K562 (cell line): ENCODE data around the gene USP48. TPM values are rescaled to one million over a fixed set of nuclear protein-coding genes. Genes with fewer than 3 reads are reported as not detected.

ENCODE experiments used
- CAMTA2 ChIP-seq: fragments of 250-450 bp; sonication (Bioruptor Pico); conservative IDR thresholded peaks from 2 replicates; pipeline ENCODE4 v1.5.1; 2022
- CC2D1A ChIP-seq: fragments of 450-650 bp; IDR thresholded peaks from 2 replicates; pipeline ENCODE4 v1.6.1; 2017; ENCODE audit warnings: mild to moderate bottlenecking
- CHAMP1 ChIP-seq: fragments of 450-650 bp; IDR thresholded peaks from 2 replicates; pipeline ENCODE4 v1.6.1; 2016; ENCODE audit warnings: mild to moderate bottlenecking
- GABPA ChIP-seq: fragments of 200-800 bp; sonication (Bioruptor generic); conservative IDR thresholded peaks from 2 replicates; pipeline ENCODE4 v1.6.1; 2016; ENCODE audit warnings: low read depth, missing genetic modification characterization, missing compliant biosample characterization
- HDAC2 ChIP-seq: fragments of 450-650 bp; IDR thresholded peaks from 2 replicates; pipeline ENCODE4 v1.6.1; 2016; ENCODE audit warnings: mild to moderate bottlenecking
- HOMEZ ChIP-seq: fragments of 250-450 bp; sonication (Bioruptor Pico); IDR thresholded peaks from 2 replicates; pipeline ENCODE4 v1.4.0; 2020; ENCODE audit warnings: mild to moderate bottlenecking, moderate library complexity
- KAT7 ChIP-seq: sonication (generic); formaldehyde crosslinking; IDR thresholded peaks from 2 replicates; pipeline ENCODE4 v1.8.0; 2022; ENCODE audit warnings: missing genetic modification reagents, mild to moderate bottlenecking, borderline replicate concordance
- LEF1 ChIP-seq: fragments of 450-650 bp; IDR thresholded peaks from 2 replicates; pipeline ENCODE4 v1.6.1; 2016; ENCODE audit warnings: mild to moderate bottlenecking
- MYC ChIP-seq, 2 experiments: fragments of 250-450 bp in 1 of 2; sonication (Bioruptor Pico) in 1 of 2; IDR thresholded peaks; 2 replicates each; pipeline versions ENCODE4 v1.5.1 to v1.6.1; 2012 to 2021; ENCODE audit warnings: low read depth in 2 of 2, borderline replicate concordance in 1 of 2, improper control_type of control experiment in 1 of 2, low read length in 1 of 2, mild to moderate bottlenecking in 1 of 2, moderate library complexity in 1 of 2
- NBN ChIP-seq: fragments of 450-650 bp; IDR thresholded peaks from 2 replicates; pipeline ENCODE4 v1.6.1; 2016; ENCODE audit warnings: low read depth, mild to moderate bottlenecking
- NCOA1 ChIP-seq: fragments of 450-650 bp; IDR thresholded peaks from 2 replicates; pipeline ENCODE4 v1.6.1; 2016; ENCODE audit warnings: low read depth
- NFE2 ChIP-seq: IDR thresholded peaks from 2 replicates; pipeline ENCODE4 v1.6.1; 2014; ENCODE audit warnings: antibody characterized with exemption, low read depth
- NRF1 ChIP-seq, 2 experiments: fragments of 450-650 bp; IDR thresholded peaks in 1 of 2; conservative IDR thresholded peaks in 1 of 2; 2 replicates each; pipeline ENCODE4 v1.6.1; 2014; ENCODE audit warnings: mild to moderate bottlenecking in 2 of 2
- RBM25 ChIP-seq: fragments of 200-400 bp; formaldehyde crosslinking; IDR thresholded peaks from 2 replicates; pipeline ENCODE4 v1.6.1; 2018; ENCODE audit warnings: low read length, low read depth, moderate library complexity; ENCODE audit not compliant: severe bottlenecking
- SIRT6 ChIP-seq: IDR thresholded peaks from one replicate; pipeline ENCODE4 v1.6.1; 2012; ENCODE audit warnings: low read depth, mild to moderate bottlenecking, control low read depth, inconsistent platforms, low read length, moderate library complexity
- SIX5 ChIP-seq, 2 experiments: IDR thresholded peaks; 2 replicates each; pipeline ENCODE4 v1.6.1; 2011; ENCODE audit warnings: low read length in 2 of 2, borderline replicate concordance in 1 of 2, low read depth in 1 of 2, mild to moderate bottlenecking in 1 of 2, moderate library complexity in 1 of 2; ENCODE audit not compliant: insufficient read depth in 1 of 2
- ZFX ChIP-seq: sonication (generic); formaldehyde crosslinking; IDR thresholded peaks from 2 replicates; pipeline ENCODE4 v1.8.0; 2022; ENCODE audit warnings: mild to moderate bottlenecking, missing genetic modification reagents, moderate library complexity
- ZNF212 ChIP-seq: fragments of 450-650 bp; formaldehyde crosslinking; IDR thresholded peaks from 2 replicates; pipeline ENCODE4 v1.4.0; 2020; ENCODE audit warnings: mild to moderate bottlenecking
- ZNF639 ChIP-seq, 2 experiments: fragments of 200-800 bp in 1 of 2; sonication (Bioruptor generic) in 1 of 2; sonication (generic) in 1 of 2; formaldehyde crosslinking in 1 of 2; IDR thresholded peaks in 1 of 2; conservative IDR thresholded peaks in 1 of 2; 2 replicates each; pipeline versions ENCODE4 v1.5.0 to v1.6.1; 2016 to 2020; ENCODE audit warnings: missing compliant biosample characterization in 1 of 2, missing genetic modification characterization in 1 of 2, missing genetic modification reagents in 1 of 2
- ZNF644 ChIP-seq: fragments of 200-800 bp; sonication (Bioruptor generic); IDR thresholded peaks from 2 replicates; pipeline ENCODE4 v1.6.1; 2016; ENCODE audit warnings: low read depth, missing genetic modification characterization, missing compliant biosample characterization
- polyA plus RNA-seq, 8 experiments: library from polyadenylated mRNA; depleted of rRNA in 4 of 8; stranded (reverse) in 5 of 8; unstranded in 3 of 8; fragments of >200 nt; fragmentation: Nextera tagmentation in 2 of 8; fragmentation: Illumina TruSeq in 1 of 8; extraction: Ambion mirVana in 2 of 8; extraction: Trizol in 1 of 8; gene quantifications; 2 replicates each; pipeline versions ENCODE4 v1.2.1 to v1.2.3, GENCODE V29; 2011 to 2014; ENCODE audit warnings: inconsistent platforms in 1 of 8, missing spikeins in 1 of 8
- total RNA-seq, 7 experiments: library from RNA; depleted of rRNA in 6 of 7; stranded (reverse); fragments of >200 nt in 6 of 7; fragmentation: Illumina TruSeq in 2 of 7; extraction: Trizol in 2 of 7; gene quantifications; 2 replicates each; pipeline versions ENCODE4 v1.2.1 to v1.2.3, GENCODE V29; 2011 to 2021; ENCODE audit warnings: low replicate concordance in 1 of 7

USP48 gene
- total and polyA plus RNA-seq, 9 of the 15 experiments (the other 6 are each of a cell fraction or from before 2014, with no cell fraction given) = 23.3 to 123 (median 106) TPM

GRCh38 chr1:21631944-21632887, 150.7 kb downstream of the USP48 start (continued):
- peak in 1 of 2 experiments; percentile 91; a peak in 2 of 4 replicates for TF ChIP-seq ZNF639 (CRISPR knock-in tag; conservative IDR thresholded peaks at IDR 0.05 in 1 of 2, IDR thresholded peaks at IDR 0.05 in 1 of 2)
- no peak for TF ChIP-seq ZNF212 (CRISPR knock-in tag)
- peak; percentile 98; the same call in 1 of the 2 replicates for TF ChIP-seq CHAMP1
- peak; percentile 89 for TF ChIP-seq NCOA1
- TF ChIP-seq CAMTA2 (CRISPR knock-in tag) = no peak
- peak; percentile 75 for TF ChIP-seq MYC (IDR thresholded peaks at IDR 0.05; ENCODE audit: low read depth, low read length)
- no peak; the same call in 1 of the 2 replicates for TF ChIP-seq MYC (CRISPR knock-in tag; IDR thresholded peaks at IDR 0.05; ENCODE audit: borderline replicate concordance, low read depth)
- TF ChIP-seq NFE2 = peak; percentile 41
- peak in 1 of 2 experiments; percentile 28; a peak in 2 of 4 replicates for TF ChIP-seq NRF1 (conservative IDR thresholded peaks at IDR 0.05 in 1 of 2, IDR thresholded peaks at IDR 0.05 in 1 of 2)
- TF ChIP-seq RBM25 = peak; percentile 97
- TF ChIP-seq HOMEZ (CRISPR knock-in tag) = peak; percentile 73; the same call in 1 of the 2 replicates
- peak; percentile 7; the same call in 1 of the 2 replicates for TF ChIP-seq KAT7 (CRISPR knock-in tag)
- peak; percentile 99 for TF ChIP-seq HDAC2
- peak; percentile 96 for TF ChIP-seq NBN
- peak; percentile 90 for TF ChIP-seq CC2D1A
- TF ChIP-seq GABPA (tag) = peak; percentile 91
- no peak for TF ChIP-seq SIRT6
- TF ChIP-seq SIX5 (IDR thresholded peaks at IDR 0.05; ENCODE audit: borderline replicate concordance in 1 of 2, insufficient read depth in 1 of 2, low read depth in 1 of 2, low read length in 2 of 2) = no peak
- TF ChIP-seq ZNF644 (tag) = 0 out of 2 replicates have a peak, but pooled peaks have one; percentile 39
- peak; percentile 100 for TF ChIP-seq LEF1
- peak; percentile 82 for TF ChIP-seq ZFX (CRISPR knock-in tag)
